Measurements from ENCODE around the gene E2F7.
A peak's percentile ranks its signal among the peaks of the same experiment; 100 is the strongest.

The E2F7 gene

DNA sequence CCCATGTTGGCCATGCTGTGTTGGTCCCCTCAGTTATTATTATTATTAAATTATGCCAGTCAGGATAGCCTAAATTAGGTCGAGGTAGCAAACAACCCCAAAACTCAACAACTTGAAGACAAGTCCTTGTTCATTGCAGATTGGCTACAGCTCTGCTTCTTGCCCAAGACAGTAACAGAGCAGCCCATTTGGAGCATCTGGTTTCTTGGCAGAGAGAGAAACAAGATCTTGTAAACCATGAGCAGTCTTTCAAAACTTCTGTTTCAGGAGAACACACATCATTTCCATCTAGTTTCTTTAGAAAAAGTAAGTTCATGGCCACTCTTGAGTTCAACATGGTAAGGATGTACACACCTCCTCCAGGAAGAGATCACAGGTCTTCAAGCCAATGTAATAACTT is 52.3 kb downstream of the E2F7 start:
- no peak for TF ChIP-seq CTCF (IDR thresholded peaks at IDR 0.05)
- H3K9me3 ChIP-seq, result no peaks in the 10 kb centered on the region
- no peak for DNase-seq
- H3K27me3 ChIP-seq, result no peaks in the 10 kb centered on the region
- intact Hi-C loops (cut with DNase I; ENCODE audit: low total_unique reads), result loop anchor here (5.0 kb wide), 1 partner anchor 391 kb away; no protein-coding TSS in a partner anchor
- H3K36me3 ChIP-seq, result no peaks in the 10 kb centered on the region
- H3K27ac ChIP-seq, result no peak overlapping the region
- no peak overlapping the region for H3K4me3 ChIP-seq
- H3K4me1 ChIP-seq, result peaks cover 0 to 5% (median 2%) of the 10 kb centered on the region in 4 donors

GRCh38 chr12:77010691-77011548 is 54.4 kb downstream of the E2F7 start:
- H3K9me3 ChIP-seq, result no peaks in the 10 kb centered on the region
- H3K36me3 ChIP-seq, result no peaks in the 10 kb centered on the region
- H3K4me1 ChIP-seq, result peaks cover 0 to 5% (median 2%) of the 10 kb centered on the region in 4 donors
- H3K27me3 ChIP-seq, result no peaks in the 10 kb centered on the region
- H3K4me3 ChIP-seq, result no peak overlapping the region
- DNase-seq, result peak; percentile 68 to 80
- intact Hi-C loops (cut with DNase I; ENCODE audit: low total_unique reads), result loop anchor here (5.0 kb wide), 1 partner anchor 389 kb away; no protein-coding TSS in a partner anchor
- no peak overlapping the region for H3K27ac ChIP-seq
- peak; percentile 74 to 94 for TF ChIP-seq CTCF (IDR thresholded peaks at IDR 0.05)

- intact Hi-C loops (cut with DNase I; ENCODE audit: low total_unique reads), result no loop called here
- H3K9me3 ChIP-seq, result no peaks in the 10 kb centered on the region
- H3K4me1 ChIP-seq, result peaks cover 0 to 14% (median 2%) of the 10 kb centered on the region in 4 donors
- H3K36me3 ChIP-seq, result no peaks in the 10 kb centered on the region
- H3K27me3 ChIP-seq, result no peaks in the 10 kb centered on the region
- no peak for DNase-seq
- no peak overlapping the region for H3K27ac ChIP-seq
- no peak overlapping the region for H3K4me3 ChIP-seq
- no peak for TF ChIP-seq CTCF (IDR thresholded peaks at IDR 0.05)
Measured at GRCh38 chr12:77007476-77007875, 57.9 kb downstream of the E2F7 start.

DNA sequence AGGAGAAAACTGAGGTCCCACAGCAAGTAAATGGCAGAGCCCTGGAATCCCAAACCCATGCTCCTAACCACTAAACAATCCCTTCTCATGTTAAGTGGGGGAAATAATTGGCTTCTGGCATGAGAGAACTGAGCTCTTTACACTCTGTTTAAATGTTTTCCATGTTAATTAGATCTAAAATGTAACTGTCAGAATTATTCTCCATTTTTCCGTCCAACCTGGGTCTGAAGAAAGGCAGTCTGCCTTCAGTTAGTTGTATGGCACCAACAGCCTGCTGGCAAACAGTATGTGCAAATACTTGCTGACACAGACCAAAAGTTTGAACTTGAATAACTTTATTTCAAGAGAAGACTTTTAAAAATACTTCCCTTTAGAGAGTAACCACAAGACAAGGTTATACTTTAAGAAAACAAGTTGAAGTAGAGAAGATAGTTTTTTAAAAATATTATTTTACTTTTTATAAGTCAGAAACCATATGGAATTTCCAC is 59.7 kb downstream of the E2F7 start:
- intact Hi-C loops (cut with DNase I; ENCODE audit: low total_unique reads), result no loop called here
- TF ChIP-seq CTCF (IDR thresholded peaks at IDR 0.05), result no peak

GRCh38 chr12:77003914-77004313 is 61.5 kb downstream of the E2F7 start:
- intact Hi-C loops (cut with DNase I; ENCODE audit: low total_unique reads), result no loop called here

More for the DNA sequence above, 59.7 kb downstream of the E2F7 start:
- no peaks in the 10 kb centered on the region for H3K36me3 ChIP-seq
- DNase-seq, result no peak
- H3K27ac ChIP-seq, result no peak overlapping the region
- H3K27me3 ChIP-seq, result no peaks in the 10 kb centered on the region
- H3K9me3 ChIP-seq, result no peaks in the 10 kb centered on the region
- H3K4me1 ChIP-seq, result peaks cover 0 to 11% (median 1%) of the 10 kb centered on the region in 4 donors
- no peak overlapping the region for H3K4me3 ChIP-seq

More at GRCh38 chr12:77003914-77004313, 61.5 kb downstream of the E2F7 start:
- Histone ChIP-seq H3K4me3 (no peak overlapping the region), H3K4me1 (peaks cover 0 to 8% (median 0%) of the 10 kb centered on the region in 4 donors), H3K27ac (no peak overlapping the region), H3K9me3 (no peaks in the 10 kb centered on the region), H3K27me3 (no peaks in the 10 kb centered on the region), H3K36me3 (no peaks in the 10 kb centered on the region)
- no peak for TF ChIP-seq CTCF (IDR thresholded peaks at IDR 0.05)
- no peak for DNase-seq
